NCI-H1417 treated with DMSO at 0.1 percent for 48 hours (cell line): ENCODE data around the gene GGT5.
"Not testable (repeated sequence)": the region's sequence is repeated elsewhere in the genome, so short reads cannot be mapped to it uniquely, and the experiment has no call there.

Experiments used
- DNase-seq: peaks from one replicate; lab custom pipeline; 2025; lab: John Stamatoyannopoulos, UW

GGT5 gene

DNA sequence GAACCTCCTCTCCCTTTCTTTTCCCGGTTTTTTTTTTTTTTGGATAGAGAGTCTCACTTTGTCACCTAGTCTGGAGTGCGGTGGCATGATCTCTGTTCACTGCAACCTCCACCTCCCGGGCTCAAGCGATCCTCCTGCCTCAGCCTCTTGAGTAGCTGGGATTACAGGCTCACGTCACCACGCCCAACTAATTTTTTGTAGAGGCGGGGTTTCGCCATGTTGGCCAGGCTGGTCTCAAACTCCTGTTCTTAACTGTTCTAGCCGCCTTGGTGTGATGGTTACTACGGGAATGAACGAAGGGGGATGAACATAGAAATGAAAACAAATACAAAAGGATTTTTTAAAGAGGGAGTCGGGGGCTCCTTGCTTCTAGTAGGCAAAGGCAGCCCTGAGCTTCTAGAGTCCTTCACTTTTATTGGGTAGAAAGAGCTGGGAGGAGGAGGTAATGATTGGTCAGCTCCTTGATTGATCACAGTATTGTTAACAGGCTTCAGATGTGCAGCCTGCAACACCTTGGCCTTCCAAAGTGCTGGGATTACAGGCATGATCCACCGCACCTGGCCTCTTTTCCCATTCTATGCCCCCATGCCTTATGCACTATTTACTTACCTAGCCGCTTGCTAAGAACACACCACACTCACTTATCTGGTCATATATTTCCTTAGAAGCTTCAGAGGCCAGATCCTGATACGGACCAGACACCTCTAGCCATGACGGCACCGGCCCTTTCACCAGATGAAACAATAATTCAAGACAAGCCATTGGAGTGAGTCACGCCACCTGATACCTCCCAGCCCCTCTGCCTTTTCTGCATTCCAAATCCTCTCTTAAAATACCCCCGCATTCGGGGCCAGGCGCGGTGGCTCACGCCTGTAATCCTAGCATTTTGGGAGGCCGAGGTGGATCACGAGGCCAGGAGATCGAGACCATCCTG lies 42.9 kb downstream of the GGT5 start:
- no peak for DNase-seq

- no peak for DNase-seq
Observed at GRCh38 chr22:24200619-24201212, 44.2 kb downstream of the GGT5 start.

DNA sequence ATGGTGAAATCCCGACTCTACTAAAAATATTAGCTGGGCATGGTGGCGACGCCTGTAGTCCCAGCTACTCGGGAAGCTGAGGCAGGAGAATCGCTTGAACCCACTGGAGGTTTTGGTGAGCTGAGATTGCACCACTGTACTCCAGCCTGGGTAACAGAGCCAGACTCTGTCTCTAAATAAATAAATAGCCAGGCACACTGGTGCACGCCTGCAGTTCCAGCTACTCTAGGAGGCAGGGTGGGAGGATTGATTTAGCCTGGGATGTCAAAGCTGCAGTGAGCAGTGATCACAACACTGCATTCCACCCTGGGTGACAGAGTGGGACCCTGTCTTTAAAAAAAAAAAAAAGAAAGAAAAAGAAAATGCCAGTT lies 46.2 kb downstream of the GGT5 start:
- DNase-seq = no peak

GRCh38 chr22:24191893-24192292 lies 53.0 kb downstream of the GGT5 start:
- no peak for DNase-seq

DNA sequence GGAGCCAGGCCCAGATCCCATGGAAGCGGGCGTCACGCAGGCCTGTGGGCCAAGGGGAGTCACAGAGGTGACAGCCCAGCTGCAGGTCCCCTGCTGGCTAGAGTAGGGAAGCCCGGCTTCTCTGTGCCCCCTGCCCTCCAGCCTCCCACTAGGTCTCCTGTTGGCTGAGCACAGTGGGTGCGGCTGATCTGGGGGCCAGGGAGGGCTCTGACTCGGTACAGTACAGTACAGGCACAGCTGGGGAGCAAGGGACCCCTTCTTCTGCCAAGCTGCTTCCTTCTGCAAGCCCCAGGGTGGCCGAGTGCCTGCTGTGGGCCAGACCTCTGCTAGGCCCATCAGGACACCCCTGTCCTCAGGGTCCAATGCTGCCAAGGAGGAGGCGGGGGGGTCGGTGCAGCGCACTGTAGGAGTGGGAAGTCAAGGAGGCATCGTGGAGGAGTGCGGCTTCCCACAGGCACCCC lies 53.5 kb downstream of the GGT5 start:
- no peak for DNase-seq

GRCh38 chr22:24190596-24191208 lies 54.2 kb downstream of the GGT5 start:
- DNase-seq = no peak

GRCh38 chr22:24190159-24190540 lies 54.7 kb downstream of the GGT5 start:
- no peak for DNase-seq

DNA sequence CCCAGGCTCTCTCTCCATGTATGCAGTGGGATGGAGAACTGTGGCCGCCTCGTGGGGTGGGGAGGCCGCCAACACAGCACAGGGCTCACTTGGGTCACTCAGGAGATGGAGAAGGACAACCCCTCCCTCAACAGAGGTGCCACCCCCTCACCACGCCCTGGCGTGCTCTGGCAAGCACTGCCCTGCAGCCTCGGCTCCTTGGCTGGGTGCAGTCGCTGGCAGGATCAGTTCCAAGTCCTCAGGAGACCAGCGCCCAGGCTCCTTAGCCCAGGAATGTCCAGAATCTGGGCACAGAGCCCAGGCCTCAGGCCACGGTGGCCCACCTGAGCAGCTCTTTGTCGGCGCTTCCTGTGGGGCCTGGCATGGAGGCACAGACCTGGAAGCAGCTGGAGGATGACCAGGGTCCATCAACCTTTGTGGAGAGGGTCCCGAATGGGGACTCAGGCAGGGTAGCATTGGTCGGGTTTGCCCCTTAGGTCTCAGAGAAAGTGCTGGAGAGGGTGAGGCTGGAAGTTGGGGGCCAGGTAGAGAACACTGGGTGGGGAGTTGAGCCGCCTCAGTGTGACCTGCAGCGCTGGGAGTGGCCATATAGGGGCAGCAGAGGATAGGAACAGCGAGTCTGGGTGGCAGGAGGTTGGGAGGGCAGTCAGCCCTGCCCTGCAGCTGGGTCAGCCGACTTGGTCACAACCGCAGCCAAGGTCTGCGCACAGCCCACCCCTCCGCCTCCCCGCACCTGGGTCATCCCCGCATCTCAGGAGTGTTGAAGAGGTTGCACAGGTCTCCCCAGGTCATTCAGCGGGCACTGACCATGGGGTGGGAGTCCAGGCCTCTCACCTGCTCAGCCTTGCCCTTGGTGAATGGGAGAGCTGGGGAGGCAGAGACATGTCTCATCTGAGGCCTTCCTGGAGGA lies 55.4 kb downstream of the GGT5 start:
- DNase-seq = no peak

DNA sequence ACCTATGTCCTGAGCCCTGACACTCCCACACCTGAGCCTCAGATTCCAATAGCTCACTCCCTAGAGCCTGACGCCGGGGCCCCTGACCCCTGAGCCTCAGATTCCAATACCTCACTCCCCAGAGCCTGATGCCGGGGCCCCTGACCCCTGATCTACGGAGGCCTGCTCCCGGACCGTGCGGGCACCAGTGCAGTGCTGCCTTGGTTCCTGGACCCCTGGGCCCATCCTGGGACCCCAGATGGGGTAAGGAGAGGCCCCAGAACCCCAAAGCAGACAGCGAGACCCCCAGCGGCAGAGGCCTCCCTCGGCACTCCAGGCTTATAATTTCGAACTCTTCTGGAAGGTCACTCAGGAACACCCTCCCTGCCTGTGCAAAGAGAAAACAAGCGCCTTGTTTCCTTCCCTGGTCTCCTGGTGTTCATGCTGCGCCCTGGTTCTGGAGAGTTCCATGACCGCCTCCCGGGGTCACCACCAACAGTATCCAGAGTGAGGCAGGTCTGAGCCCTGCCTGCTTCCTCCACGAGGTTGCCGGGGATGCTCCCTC lies 56.1 kb downstream of the GGT5 start:
- no peak for DNase-seq

DNA sequence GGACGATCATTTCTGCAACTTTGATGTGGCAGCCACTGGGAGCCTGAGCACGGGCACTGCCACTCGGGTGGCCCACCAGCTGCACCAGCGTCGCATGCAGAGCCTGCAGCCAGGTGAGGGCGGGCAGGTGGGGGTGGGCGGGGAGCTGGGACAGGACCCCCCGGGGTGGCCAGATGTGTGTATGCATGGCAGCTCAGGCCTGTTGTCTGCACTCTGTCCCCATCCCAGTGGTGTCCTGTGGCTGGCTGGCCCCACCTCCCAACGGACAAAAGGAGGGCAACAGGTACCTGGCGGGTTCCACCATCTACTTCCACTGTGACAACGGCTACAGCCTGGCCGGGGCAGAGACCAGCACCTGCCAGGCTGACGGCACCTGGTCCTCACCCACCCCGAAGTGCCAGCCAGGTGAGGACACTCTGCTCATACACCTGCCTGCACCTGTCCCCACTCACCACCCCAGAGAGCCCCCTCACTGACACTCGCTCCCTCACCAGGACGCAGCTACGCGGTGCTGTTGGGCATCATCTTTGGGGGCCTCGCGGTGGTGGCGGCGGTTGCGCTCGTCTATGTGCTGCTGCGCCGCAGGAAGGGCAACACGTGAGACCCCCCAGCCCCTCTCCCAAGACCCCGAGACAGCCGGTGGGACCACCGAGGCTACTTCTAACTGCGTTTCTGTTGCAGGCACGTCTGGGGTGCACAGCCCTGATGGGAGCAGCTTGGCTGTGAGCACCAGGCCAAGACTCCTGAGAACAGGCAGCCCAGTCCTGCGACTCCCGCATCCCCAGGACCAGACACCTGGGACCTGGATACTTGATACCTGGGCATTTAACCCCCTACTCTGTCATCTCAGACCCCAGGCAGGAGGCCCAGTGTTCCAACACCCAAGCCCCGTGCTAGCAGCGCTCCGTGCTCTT lies 56.9 kb downstream of the GGT5 start:
- no peak for DNase-seq

GRCh38 chr22:24186892-24187670 lies 57.8 kb downstream of the GGT5 start:
- no peak for DNase-seq

DNA sequence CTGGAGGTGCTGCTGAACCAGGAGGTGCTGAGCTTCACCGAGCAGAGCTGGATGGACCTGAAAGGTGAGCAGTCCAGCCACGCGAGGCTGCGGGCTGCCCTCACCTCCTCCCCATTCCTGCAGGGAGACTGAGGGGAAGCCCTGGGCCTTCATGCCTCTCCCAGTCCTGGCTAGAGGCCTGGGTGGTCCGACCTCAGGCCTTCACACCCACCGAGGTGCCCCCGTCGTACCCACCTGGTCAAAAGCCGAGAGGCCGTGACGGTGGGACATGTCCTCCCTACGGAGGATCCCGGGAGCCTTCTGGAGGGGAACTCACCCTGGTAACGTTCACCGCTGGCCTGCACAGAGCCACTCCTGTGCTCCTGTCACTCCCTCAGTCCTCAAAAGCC lies 58.5 kb downstream of the GGT5 start:
- no peak for DNase-seq

- DNase-seq = no peak
Observed at GRCh38 chr22:24185501-24186351, 59.2 kb downstream of the GGT5 start.

DNA sequence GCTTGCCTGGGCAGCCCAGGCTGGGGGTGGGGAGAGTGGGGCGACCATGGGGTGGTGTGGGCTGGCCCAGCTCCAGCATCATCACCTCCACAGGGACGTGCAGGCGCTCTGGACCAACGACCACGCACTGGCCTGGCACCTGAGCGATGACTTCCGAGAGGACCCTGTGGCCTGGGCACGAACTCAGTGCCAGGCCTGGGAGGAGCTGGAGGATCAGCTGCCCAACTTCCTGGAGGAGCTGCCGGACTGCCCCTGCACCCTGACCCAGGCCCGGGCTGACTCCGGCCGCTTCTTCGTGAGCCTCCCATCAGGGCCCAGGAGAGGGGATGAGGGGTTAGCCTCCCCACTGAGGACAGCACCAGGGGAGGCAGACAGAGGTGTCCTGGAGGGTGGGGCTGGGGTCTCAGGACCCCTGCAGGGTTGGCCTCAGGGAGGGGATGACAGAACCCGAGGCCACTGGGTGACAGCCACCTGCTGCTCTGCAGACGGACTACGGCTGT lies 59.8 kb downstream of the GGT5 start:
- no peak for DNase-seq

DNA sequence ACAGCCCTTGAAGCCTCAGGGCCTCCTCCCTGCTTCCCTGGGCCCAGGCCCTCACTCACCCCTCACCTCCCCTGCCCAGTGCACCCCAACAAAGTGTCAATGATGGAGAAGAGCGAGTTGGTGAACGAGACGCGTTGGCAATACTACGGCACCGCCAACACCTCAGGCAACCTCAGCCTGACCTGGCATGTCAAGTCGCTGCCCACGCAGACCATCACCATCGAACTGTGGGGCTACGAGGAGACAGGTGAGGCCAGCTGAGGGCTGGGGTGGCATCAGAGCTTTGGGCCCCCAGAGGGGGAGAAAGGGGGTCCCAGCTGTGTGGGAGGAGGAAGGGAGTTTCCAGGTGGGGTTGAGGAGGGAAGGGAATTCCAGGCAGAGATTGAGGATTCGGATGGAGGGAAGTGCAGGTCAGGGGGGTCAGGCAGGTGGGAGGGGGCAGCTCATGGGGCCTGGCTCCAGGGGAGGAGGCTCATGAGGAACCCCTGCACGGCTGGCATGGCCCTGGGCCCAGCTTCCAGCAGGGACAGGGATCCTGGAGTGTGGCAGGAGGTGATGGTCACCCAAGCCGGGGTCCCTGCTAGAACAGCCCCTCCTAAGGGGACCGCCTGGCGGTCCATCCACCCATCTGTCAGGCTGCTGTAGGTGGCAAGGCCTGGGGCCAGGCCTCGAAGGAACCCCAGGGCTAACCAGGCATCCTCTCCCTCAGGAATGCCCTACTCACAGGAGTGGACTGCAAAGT lies 60.7 kb downstream of the GGT5 start:
- DNase-seq = no peak

DNA sequence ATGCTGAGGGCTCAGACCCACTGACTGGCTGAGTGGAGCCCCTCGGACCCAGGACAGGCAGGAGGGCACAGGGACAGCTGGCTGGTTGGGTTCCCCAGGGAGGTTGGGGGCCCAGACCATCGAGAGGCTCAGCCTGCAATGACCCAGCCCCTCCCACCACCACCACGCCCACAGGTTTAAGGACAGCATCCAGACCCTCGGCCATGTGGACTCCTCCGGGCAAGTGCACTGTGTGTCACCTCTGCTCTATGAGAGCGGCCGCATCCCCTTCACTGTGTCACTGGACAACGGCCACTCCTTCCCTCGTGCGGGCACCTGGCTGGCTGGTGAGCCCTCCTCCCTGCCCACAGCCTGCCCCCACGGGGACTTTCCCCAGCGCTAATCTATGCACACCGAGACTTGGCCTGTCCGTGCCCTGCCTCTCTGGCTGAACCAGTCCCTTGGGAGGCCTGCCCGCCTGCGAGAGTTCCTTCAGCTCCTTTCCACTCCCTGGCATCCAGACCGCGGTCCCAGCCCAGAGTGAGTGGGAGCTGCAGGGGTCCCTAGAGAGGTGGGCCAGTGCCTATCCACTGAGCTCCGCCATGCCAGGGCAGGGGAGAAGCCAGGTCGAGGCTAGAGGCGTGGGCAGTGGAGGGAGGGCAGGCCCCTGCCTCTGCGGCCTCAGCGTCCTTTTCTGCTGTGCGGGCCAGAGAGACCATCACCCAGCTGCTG lies 61.4 kb downstream of the GGT5 start:
- DNase-seq = no peak

DNA sequence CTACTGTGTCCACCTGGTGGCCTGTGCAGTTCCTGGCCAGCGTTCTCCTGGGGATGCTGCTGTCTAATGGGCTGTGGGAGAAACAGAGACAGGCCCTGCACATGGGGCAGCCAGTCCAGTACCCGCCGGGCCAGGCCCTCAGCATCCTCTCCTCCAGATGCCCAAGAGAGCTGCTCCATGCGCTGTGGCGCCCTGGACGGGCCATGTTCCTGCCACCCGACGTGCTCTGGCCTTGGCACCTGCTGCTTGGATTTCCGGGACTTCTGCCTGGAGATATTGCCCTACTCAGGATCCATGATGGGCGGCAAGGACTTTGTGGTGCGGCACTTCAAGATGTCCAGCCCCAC lies 62.0 kb downstream of the GGT5 start:
- not testable (repeated sequence) for DNase-seq
